Measurements from ENCODE around the gene NFATC2. TPM values are rescaled to one million over a fixed set of nuclear protein-coding genes. Genes with fewer than 3 reads are reported as not detected.

The NFATC2 gene
- total RNA-seq, 2 donors from 2014 or later = 5.8 to 7.3 TPM

DNA sequence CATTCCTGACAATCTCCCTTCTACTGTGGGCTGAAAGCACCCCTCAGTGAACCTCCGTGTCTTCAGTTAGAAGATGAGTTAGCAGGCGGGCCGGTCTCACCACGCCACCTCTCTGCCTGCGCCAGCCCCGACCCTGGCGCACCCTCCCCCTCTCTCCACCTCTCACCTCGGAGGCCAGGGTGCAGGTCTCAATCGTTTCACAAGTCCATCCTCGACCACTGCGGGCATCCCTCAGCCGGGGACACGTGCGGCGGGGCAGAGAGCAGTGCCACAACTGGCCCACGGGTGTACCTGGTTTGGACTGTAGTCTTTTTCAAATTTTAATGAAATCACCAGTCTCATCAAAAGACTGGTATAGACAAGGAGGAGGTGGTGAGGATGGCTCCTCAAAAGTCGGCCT is 34.4 kb downstream of the NFATC2 start:
- no peaks in the 10 kb centered on the region for H3K36me3 ChIP-seq
- no peaks in the 10 kb centered on the region for H3K27me3 ChIP-seq
- no peak for DNase-seq
- H3K4me3 ChIP-seq = no peak overlapping the region
- no peak overlapping the region for H3K9ac ChIP-seq (ENCODE audit: low read depth in 2 of 2, low read length in 2 of 2)
- H3K27ac ChIP-seq = no peak overlapping the region
- TF ChIP-seq, protein P1, sequence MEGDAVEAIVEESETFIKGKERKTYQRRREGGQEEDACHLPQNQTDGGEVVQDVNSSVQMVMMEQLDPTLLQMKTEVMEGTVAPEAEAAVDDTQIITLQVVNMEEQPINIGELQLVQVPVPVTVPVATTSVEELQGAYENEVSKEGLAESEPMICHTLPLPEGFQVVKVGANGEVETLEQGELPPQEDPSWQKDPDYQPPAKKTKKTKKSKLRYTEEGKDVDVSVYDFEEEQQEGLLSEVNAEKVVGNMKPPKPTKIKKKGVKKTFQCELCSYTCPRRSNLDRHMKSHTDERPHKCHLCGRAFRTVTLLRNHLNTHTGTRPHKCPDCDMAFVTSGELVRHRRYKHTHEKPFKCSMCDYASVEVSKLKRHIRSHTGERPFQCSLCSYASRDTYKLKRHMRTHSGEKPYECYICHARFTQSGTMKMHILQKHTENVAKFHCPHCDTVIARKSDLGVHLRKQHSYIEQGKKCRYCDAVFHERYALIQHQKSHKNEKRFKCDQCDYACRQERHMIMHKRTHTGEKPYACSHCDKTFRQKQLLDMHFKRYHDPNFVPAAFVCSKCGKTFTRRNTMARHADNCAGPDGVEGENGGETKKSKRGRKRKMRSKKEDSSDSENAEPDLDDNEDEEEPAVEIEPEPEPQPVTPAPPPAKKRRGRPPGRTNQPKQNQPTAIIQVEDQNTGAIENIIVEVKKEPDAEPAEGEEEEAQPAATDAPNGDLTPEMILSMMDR (IDR thresholded peaks at IDR 0.05) = no peak
- intact Hi-C loops (cut with DNase I) = no loop called here
- H3K4me1 ChIP-seq = no peaks in the 10 kb centered on the region
- no peaks in the 10 kb centered on the region for H3K9me3 ChIP-seq

DNA sequence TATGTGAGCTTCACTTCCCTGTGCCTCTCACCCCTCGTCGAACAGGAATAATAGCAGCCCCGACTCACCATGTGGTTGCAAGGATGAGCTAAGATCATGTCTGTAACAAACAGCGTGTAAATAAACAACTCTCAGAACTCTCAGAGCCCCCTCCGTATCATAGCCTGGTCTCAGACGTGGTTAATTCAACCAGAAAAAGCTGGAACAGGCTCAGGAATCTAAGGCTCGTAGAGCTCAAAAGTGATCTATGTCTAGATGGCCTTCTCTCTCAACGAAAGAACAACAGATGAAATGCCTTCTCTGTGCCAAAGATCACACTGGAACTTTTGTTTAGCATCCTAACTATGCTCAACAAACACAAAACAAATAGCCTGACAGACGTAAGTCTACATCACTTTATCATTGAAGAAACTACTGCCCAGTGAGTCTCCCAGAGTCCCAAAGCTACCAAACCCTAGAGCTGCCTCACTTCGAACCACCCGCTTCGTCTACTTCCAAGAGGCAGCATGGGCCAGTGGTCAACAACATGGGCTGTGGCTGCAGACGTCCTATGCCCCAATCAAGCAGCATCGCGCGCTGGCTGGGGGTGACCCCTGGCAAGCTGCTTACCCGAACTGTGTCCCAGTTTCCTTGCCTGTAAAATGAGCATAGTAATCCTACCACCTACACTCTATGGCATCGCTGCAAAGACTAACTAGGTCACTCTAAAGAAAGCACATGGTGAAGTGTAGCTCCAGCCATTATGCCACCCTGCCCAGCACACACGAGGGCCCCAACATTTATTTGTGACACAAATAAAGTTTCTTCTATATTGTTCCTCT is 35.1 kb downstream of the NFATC2 start:
- no peak for DNase-seq

GRCh38 chr20:51506527-51507215 is 35.8 kb downstream of the NFATC2 start:
- no peaks in the 10 kb centered on the region for H3K36me3 ChIP-seq

More for the DNA sequence above, 35.1 kb downstream of the NFATC2 start:
- Histone ChIP-seq H3K9ac (ENCODE audit: low read depth in 2 of 2, low read length in 2 of 2) (no peak overlapping the region), H3K4me1 (no peaks in the 10 kb centered on the region), H3K27me3 (no peaks in the 10 kb centered on the region), H3K9me3 (no peaks in the 10 kb centered on the region), H3K36me3 (no peaks in the 10 kb centered on the region), H3K4me3 (no peak overlapping the region), H3K27ac (no peak overlapping the region)
- intact Hi-C loops (cut with DNase I) = no loop called here
- TF ChIP-seq, protein P1 (IDR thresholded peaks at IDR 0.05) = no peak

GRCh38 chr20:51505566-51505965 is 37.0 kb downstream of the NFATC2 start:
- Histone ChIP-seq H3K4me3 (no peak overlapping the region), H3K27me3 (no peaks in the 10 kb centered on the region), H3K4me1 (no peaks in the 10 kb centered on the region), H3K9ac (ENCODE audit: low read depth in 2 of 2, low read length in 2 of 2) (no peak overlapping the region), H3K36me3 (no peaks in the 10 kb centered on the region), H3K9me3 (no peaks in the 10 kb centered on the region), H3K27ac (no peak overlapping the region)
- TF ChIP-seq, protein P1 (IDR thresholded peaks at IDR 0.05) = no peak
- DNase-seq = no peak
- intact Hi-C loops (cut with DNase I) = no loop called here

More at GRCh38 chr20:51506527-51507215, 35.8 kb downstream of the NFATC2 start:
- no peaks in the 10 kb centered on the region for H3K9me3 ChIP-seq
- intact Hi-C loops (cut with DNase I) = no loop called here
- no peak overlapping the region for H3K9ac ChIP-seq (ENCODE audit: low read depth in 2 of 2, low read length in 2 of 2)
- H3K4me3 ChIP-seq = no peak overlapping the region
- H3K27me3 ChIP-seq = no peaks in the 10 kb centered on the region
- TF ChIP-seq, protein P1 (IDR thresholded peaks at IDR 0.05) = no peak
- no peaks in the 10 kb centered on the region for H3K4me1 ChIP-seq
- no peak overlapping the region for H3K27ac ChIP-seq
- DNase-seq = no peak

DNA sequence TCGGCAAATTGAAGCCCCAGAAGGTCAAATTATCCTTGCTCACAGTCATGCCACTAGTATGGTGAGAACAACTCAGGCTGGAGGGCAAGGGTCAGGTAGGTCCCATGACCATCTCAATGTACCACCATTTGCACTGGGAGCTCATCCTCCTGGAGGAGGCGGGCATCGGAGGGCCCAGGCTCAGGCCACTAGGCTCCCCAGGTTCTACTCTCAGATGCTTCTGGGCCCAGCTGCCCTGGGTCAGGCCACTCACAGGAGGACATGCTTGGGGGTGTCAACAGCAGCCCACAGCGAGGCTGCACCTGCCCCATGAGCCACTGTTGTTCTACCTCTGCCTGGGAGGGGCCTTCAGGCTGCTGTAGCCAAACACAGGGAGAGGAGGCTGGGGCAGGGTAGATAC is 39.1 kb downstream of the NFATC2 start:
- H3K4me1 ChIP-seq = no peaks in the 10 kb centered on the region
- H3K4me3 ChIP-seq = no peak overlapping the region
- intact Hi-C loops (cut with DNase I) = no loop called here
- no peaks in the 10 kb centered on the region for H3K36me3 ChIP-seq
- no peak overlapping the region for H3K9ac ChIP-seq (ENCODE audit: low read depth in 2 of 2, low read length in 2 of 2)
- no peak overlapping the region for H3K27ac ChIP-seq
- TF ChIP-seq, protein P1 (IDR thresholded peaks at IDR 0.05) = no peak
- no peaks in the 10 kb centered on the region for H3K27me3 ChIP-seq
- no peak for DNase-seq
- H3K9me3 ChIP-seq = no peaks in the 10 kb centered on the region
